ENCODE measurements around the gene NRP2. TPM values are rescaled to one million over a fixed set of nuclear protein-coding genes. Genes with fewer than 3 reads are reported as not detected.
A peak's percentile ranks its signal among the peaks of the same experiment; 100 is the strongest.

Gene NRP2
- polyA plus RNA-seq, 4 donors, result 59.5 to 70.4 (median 62.3) TPM

GRCh38 chr2:205750797-205751196 is 68.5 kb downstream of the NRP2 start:
- DNase-seq (ENCODE audit: low read depth in 4 of 4, low spot score in 2 of 4), result no peak

- no peak for DNase-seq (ENCODE audit: low read depth in 4 of 4, low spot score in 2 of 4)
These were observed 69.3 kb downstream of the NRP2 start for GRCh38 chr2:205751569-205752031.

- no peak for DNase-seq (ENCODE audit: low read depth in 4 of 4, low spot score in 2 of 4)
These were observed 70.1 kb downstream of the NRP2 start for GRCh38 chr2:205752296-205752820.

GRCh38 chr2:205752924-205753323 is 70.6 kb downstream of the NRP2 start:
- DNase-seq (ENCODE audit: low read depth in 4 of 4, low spot score in 2 of 4), result no peak

GRCh38 chr2:205754285-205754923 is 72.1 kb downstream of the NRP2 start:
- no peak for DNase-seq (ENCODE audit: low read depth in 4 of 4, low spot score in 2 of 4)

GRCh38 chr2:205754924-205755321 is 72.6 kb downstream of the NRP2 start:
- no peak for DNase-seq (ENCODE audit: low read depth in 4 of 4, low spot score in 2 of 4)

- no peak for DNase-seq (ENCODE audit: low read depth in 4 of 4, low spot score in 2 of 4)
These were observed 73.6 kb downstream of the NRP2 start for GRCh38 chr2:205755923-205756322.

GRCh38 chr2:205757271-205757670 is 75.0 kb downstream of the NRP2 start:
- DNase-seq (ENCODE audit: low read depth in 4 of 4, low spot score in 2 of 4), result no peak

- no peak for DNase-seq (ENCODE audit: low read depth in 4 of 4, low spot score in 2 of 4)
These were observed 75.8 kb downstream of the NRP2 start for GRCh38 chr2:205758051-205758450.

- DNase-seq (ENCODE audit: low read depth in 4 of 4, low spot score in 2 of 4), result no peak
These were observed 76.2 kb downstream of the NRP2 start for GRCh38 chr2:205758500-205758899.

- DNase-seq (ENCODE audit: low read depth in 4 of 4, low spot score in 2 of 4), result no peak
These were observed 77.0 kb downstream of the NRP2 start for GRCh38 chr2:205759257-205759656.

GRCh38 chr2:205759732-205760131 is 77.4 kb downstream of the NRP2 start:
- no peak for DNase-seq (ENCODE audit: low read depth in 4 of 4, low spot score in 2 of 4)

- no peak for DNase-seq (ENCODE audit: low read depth in 4 of 4, low spot score in 2 of 4)
These were observed 77.9 kb downstream of the NRP2 start for GRCh38 chr2:205760157-205760556.

- no peak for DNase-seq (ENCODE audit: low read depth in 4 of 4, low spot score in 2 of 4)
These were observed 79.1 kb downstream of the NRP2 start for GRCh38 chr2:205761421-205761820.

GRCh38 chr2:205762881-205763280 is 80.6 kb downstream of the NRP2 start:
- DNase-seq (ENCODE audit: low read depth in 4 of 4, low spot score in 2 of 4), result no peak

GRCh38 chr2:205763708-205764211 is 81.5 kb downstream of the NRP2 start:
- DNase-seq (ENCODE audit: low read depth in 4 of 4, low spot score in 2 of 4), result no peak

GRCh38 chr2:205764270-205764746 is 82.0 kb downstream of the NRP2 start:
- DNase-seq (ENCODE audit: low read depth in 4 of 4, low spot score in 2 of 4), result no peak

- no peak for DNase-seq (ENCODE audit: low read depth in 4 of 4, low spot score in 2 of 4)
These were observed 82.8 kb downstream of the NRP2 start for GRCh38 chr2:205765151-205765550.

GRCh38 chr2:205766779-205767359 is 84.6 kb downstream of the NRP2 start:
- peak in 1 of 4 donors; percentile 77 for DNase-seq (ENCODE audit: low read depth in 4 of 4, low spot score in 2 of 4)

GRCh38 chr2:205767617-205768016 is 85.3 kb downstream of the NRP2 start:
- DNase-seq (ENCODE audit: low read depth in 4 of 4, low spot score in 2 of 4), result no peak

- DNase-seq (ENCODE audit: low read depth in 4 of 4, low spot score in 2 of 4), result no peak
These were observed 86.0 kb downstream of the NRP2 start for GRCh38 chr2:205768341-205768740.
